Left ventricle myocardium superior (tissue), 1 donor: ENCODE results near the gene CYP2W1. TPM values are rescaled to one million over a fixed set of nuclear protein-coding genes. Genes with fewer than 3 reads are reported as not detected.

Source experiments
- ATAC-seq: fragments of 200-7000 bp; cut with Tn5 transposase; one replicate; pipeline ENCODE4 v1.9.1; 2020; ENCODE audit warnings: mild to moderate bottlenecking, moderate library complexity
- DNase-seq: peaks from one replicate; pipeline ENCODE4 v3.0.0-alpha.2; 2020
- intact Hi-C: fragments of 100-400 bp; cut with micrococcal nuclease; formaldehyde crosslinking; loops from one replicate; pipeline ENCODE4 v1.11.0; 2022
- total RNA-seq: library from RNA; stranded (reverse); fragmentation: NEBNext Ultra II Directional; extraction: Animal tissue kit (Norgen Biotek cat#: 25700); gene quantifications from one replicate; pipeline ENCODE4 v1.2.1, GENCODE V29; 2021
- donor health status: DM: no; HTN: yes; CAD: no; lungs with severe emphysema.

Gene CYP2W1
- total RNA-seq, 1 donor from 2014 or later = not detected

DNA sequence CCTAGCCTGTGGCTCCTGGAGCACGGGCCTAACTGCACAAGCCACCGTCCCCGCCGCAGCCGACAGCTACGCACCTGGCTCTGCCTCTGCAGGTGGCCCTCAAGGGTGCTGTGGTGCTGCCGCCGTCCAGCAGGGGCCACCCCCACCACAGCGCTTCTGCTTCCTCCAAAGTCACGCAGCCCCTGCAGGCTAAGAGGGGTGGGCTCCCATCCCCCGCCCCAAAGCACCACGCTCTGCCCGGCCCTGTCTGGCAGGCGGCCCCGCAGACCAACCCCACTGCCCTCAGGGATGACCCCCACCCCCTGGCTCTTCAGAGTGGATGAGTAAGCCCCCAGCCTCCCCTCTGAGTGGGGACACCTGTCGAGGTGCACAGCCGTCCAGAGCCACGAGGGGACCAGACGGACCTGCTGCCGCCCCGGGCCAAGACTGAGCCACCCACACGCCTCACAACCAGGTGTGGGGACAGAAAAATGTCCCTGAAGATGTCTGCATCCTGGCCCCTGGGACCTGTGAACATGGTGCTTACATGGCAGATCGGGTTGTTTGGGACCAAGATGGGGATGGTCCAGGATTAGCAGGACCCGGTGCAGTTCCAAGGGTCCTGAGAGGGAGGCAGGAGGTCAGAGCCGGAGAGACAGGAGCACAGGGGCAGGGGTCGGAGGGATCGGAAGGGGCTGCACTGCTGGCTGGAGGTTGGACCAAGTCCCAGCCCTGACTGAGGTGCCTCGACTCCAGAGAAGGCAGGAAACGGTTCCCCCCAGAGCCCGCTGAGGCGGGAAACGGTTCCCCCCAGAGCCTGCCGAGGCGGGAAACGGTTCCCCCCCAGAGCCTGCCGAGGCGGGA is 19.5 kb upstream of the CYP2W1 start:
- DNase-seq (peak; percentile 37), ATAC-seq (no peak)
- intact Hi-C loops = no loop called here

DNA sequence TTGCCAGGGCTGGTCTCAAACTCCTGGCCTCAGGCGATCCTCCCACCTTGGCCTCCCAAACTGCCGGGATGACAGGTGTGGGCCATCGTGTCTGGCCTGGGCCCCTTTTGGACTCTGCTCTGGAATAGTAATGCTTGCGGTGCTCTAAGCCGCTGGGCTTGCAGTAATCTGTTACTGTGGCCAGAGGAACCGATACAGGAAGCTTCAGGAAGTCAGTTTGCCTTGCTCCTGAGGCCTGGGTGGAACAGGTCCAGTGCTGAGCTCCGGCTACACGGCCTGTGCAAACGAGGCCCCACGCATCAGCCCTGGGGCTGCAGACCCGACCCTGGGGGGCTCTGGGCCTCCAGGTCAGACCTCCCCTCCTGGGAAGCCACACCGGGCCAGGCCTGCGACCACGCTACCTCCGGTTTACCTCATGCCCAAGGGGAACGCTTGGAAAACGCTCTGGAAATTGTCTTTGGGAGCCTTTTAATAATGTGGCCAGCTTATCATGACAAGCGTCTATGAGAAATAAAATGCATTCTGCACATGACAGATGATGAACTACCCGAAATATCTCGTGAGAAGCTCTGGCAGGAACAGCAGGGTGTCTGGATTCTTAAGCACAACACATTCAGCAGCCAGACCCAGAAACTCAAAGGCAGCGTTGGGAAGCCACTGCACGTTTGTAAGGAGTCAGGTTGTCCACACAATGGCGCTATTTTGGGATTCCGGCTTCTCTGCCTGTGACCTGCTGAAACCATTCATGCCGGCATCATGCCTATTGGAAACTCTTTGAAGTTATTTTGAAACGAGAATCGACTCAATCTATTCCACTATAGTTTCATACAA is 18.4 kb upstream of the CYP2W1 start:
- peak; percentile 78 for ATAC-seq
- peak; percentile 55 for DNase-seq
- intact Hi-C loops = no loop called here

DNA sequence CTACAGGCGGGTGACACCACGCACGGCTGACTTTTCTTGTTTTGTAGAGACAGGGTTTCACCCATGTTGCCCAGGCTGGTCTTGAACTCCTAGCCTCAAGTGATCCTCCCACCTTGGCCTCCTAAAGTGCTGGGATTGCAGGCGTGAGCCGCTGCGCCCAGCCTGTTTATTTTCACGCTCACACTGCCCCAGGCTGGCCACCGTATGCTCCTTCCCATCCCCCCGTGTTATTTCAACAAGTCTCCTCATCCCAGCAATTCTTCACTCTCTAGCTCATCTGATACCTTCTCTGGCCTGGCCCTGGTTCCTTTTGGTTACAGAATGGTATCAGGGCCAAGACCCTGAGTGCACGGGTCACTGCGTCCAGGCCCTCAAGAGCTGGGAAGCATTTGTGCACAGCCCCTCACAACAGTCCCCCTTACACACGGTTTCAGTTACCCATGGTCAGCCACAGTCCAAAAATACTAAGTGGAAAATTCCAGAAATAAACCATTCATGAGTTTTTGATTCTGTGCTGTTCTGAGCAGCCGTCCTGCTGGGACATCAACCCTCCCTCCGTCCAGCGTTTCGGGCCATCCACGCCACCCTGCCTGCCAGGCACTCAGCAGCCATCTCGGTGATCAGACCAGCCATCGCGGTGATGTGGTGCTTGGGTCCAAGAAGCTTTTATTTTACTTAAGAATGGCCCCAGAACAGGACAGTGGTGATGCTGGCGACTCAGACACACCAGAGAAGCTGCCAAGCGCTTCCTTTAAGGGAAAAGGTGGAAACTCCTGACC is 16.5 kb upstream of the CYP2W1 start:
- DNase-seq (peak; percentile 25), ATAC-seq (no peak)
- intact Hi-C loops = no loop called here

DNA sequence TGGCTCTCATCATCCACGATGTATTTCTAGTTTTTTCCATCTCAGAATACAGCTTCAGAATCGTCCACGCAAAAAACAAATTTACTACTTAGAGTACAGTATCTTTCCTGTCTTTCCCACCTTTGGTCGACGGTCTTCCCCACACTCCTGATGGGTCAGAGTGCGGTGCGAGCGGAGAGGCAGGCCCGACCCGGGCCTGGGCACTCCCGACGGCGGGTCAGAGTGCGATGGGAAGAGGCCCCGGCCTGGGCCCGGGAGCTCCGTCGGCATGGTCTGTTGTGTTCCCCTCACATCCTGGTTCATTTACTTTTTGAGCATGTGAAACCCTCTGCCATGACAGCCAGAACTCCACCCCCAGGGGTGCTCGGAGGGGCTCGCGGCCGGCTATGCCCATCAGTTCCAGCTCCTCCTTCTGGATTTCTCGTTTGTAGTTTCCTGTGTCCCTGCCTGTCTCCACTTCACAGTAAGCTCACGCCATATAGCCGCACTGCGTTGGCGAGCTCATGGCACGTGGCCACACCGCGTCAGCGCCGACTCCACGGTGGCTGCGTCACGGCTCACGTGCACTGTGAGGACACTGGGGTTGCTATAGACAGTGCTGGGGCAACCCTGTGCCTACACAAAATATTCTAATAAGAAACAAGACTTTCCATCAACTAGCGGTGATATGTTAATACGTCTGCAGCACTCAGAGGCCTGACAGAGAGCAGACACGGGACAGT is 15.5 kb upstream of the CYP2W1 start:
- DNase-seq (no peak), ATAC-seq (no peak)
- intact Hi-C loops = no loop called here

DNA sequence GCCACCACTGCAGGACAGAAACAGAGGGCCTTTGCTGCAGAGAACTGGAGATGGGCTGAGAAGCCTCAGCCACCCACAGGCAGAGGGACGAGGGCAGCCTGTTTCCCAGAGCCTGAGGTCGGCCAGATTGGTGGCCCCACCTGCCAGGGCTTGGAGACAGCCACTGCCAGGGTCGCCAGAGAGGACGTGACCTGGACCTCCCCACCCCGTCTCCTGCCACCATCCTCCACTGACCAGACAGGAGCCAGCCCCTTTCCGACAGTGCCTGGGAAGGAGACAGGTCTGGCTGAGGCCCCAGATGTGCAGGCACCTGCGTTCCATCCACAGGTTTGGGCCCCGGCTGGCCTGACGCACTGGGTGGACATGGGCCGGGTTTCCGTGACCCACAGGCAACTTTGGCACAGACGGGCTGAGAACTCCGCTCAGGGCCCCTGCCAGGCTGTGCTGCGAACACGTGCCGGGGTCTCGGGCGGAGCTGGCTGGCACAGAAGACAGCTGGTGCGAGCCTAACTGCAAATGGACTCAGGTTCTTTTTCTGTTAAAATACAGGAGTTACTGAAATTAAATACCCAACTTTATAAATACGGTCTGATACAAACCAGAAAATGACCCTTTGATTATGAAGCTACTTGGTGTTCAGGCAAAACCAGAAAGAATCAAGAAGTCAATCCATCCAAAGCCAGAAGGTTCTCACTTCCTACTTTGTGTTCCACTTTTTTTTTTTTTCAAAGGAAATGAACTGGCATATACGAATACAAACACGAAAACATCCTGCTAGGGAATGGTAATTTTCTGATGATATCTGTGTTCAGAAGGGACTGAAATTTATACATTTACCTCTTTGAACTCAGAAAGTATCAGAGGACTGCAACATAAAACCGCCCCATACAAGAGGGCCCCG is 14.5 kb upstream of the CYP2W1 start:
- ATAC-seq (no peak), DNase-seq (no peak)
- intact Hi-C loops = no loop called here

DNA sequence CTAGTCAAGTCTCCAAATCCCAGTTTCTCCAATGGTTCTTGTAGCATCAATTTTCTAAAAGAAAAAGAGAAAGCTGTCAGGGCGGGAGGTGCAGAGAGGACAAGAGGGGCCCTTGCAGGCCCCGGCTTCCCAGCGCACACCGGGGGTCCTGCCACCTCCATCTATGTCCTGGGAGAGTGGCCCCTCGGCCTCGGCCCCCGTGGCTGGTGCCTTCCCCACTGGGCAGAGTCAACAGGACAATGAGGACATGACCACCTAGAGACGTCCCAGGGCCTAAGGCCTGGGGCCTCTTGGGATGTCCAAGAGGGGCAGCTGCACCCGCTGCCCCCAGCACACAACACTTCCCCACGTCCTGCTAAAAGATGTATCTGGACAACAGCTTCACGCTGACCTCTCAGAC is 13.6 kb upstream of the CYP2W1 start:
- DNase-seq = no peak
- intact Hi-C loops = no loop called here
- ATAC-seq = no peak

DNA sequence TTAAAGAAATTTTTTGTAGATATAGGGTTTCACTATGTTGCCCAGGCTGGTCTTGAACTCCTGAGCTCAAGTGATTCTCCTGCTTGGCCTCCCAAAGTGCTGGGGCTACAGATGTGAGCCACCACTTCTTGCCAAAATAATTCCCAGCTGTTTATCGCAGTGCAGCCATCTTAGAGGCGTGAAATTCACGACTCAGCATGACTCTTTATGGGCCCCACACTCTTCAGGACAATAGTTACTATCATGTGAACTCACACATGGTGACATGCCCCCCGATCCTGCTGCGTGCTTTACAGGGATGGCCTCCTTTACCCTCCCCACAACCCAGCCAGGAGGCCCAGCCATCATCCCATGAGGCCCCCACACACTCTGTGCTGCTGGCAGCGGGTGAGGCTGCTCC is 12.2 kb upstream of the CYP2W1 start:
- DNase-seq = no peak
- ATAC-seq = no peak
- intact Hi-C loops = no loop called here

DNA sequence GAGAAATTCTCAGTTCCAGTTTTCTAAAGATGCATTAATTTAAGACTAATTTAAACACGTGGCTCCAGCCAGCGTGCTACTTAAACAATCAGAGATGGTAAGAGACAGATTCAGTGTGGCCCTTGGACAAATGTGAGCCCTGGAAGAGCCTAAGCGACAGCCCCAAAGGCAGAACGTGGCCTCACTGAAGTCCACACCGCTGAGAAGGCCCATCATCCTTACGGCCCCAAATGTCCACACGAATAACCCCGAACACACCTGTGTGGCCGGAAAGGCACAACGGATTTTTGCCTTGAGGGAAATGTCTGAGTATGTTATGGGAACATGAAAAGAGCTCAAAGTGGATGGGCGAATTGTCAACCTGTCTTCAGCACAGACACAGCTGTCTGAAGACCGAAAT is 10.9 kb upstream of the CYP2W1 start:
- intact Hi-C loops = no loop called here

DNA sequence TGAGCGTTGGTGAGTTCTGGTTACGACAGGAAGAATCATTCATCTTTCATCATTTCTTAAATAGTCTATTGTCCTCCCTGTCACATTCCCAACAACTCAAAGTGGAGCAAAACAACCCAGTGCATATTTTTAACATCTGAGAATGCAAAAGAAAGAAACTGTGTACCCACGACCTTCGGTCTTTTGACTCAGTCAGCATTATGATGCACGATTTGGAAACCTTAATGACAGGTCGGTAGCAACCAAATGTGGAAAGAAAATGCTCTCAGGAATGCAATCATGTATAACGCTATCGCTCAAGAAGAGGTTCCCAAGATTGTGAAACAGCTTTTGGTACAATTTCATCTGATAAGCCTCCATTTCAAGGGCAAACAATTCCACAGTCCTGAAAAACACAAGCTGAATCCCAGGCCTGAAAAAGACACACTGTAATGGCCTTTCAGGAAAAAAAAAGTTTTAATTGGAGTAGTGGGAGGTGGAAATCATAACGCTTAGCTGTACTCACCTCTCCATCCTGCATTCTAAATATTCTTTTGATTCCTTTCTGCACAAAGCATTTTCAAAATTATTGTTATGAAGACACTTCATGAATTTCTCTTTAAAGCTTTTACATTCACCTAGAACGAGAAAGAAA is 10.2 kb upstream of the CYP2W1 start:
- ATAC-seq = no peak
- intact Hi-C loops = no loop called here
- no peak for DNase-seq

More for the DNA sequence above, 10.9 kb upstream of the CYP2W1 start:
- DNase-seq (no peak), ATAC-seq (no peak)

DNA sequence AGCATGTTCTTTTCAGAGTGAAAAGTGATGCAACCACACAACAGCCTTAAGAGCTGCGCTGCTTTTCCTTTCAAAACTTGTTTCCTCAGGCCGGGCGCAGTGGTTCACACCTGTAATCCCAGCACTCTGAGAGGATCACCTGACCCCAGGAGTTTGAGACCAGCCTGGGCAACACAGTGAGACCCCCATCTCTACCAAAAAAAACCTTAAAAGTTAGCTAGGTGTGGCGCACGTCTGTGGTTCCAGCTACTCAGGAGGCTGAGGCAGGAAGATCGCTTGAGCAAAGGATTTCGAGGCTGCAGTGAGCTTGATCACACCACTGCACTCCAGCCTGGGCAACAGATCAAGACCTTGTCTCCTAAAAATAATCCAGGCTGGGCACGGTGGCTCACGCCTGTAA is 9.7 kb upstream of the CYP2W1 start:
- ATAC-seq (no peak), DNase-seq (no peak)
- intact Hi-C loops = no loop called here

DNA sequence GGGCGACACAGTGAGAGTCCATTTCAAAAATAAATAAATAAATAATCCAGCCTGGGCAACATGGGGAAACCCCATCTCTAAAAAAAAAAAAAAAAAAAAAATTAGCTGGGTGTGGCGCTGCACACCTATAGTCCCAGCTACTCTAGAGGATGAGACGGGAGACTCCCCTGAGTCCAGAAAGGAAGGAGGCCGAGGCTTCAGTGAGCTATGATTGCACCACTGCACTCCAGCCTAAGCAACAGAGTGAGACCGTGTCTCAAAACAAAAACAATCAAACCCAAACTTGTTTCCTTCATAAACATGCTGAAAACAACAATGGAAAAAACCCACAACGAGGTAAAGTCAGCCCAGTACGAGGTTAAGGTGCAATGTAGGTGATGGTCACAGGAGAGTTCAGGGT is 8.8 kb upstream of the CYP2W1 start:
- no peak for DNase-seq
- no peak for ATAC-seq
- intact Hi-C loops = no loop called here

DNA sequence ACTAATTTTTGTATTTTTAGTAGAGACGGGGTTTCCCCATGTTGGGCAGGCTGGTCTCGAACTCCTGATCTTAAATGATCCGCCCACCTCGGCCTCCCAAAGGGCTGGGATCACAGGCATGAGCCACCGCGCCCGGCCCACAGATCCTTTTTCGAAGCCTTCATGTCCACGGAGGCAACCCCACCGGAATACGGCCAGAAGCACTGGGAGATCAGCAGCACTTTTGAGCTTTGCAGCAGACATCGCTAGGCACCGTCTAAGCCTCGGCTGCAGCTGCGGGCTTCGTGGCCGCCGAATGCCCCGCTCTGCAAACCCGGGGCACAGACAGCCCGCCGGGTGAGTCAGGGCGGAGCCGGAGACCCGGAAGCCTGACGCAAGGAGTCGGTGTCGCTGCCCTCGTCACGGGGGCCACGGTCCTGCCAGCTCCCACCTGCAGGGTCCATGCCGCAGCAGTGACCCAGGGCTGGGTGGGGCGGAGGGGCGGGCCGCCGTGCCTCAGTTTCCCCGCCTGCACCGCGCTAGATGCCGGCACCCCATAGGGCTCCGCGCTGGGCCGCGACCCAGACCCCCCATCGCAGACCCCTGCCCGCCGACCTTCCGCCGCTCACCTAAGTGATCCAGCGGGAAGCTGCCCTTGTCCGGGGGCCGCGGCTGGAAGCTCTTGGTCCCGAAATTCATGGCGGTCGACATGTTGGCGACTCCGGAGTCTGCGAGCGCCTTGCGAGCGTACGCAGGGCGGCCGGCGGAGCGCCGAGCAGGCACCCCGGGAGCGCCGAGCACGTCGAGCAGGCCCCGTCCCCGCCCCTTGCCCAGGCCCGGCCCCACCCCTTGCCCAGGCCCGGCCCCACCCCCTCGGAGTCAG is 7.9 kb upstream of the CYP2W1 start, which contains the start of gene COX19:
Gene COX19 (minus strand): TSS at position 730 of the 862 bp plus-strand sequence. CDS start 40 bp downstream, at position 690.
- DNase-seq = peak; percentile 95
- intact Hi-C loops = no loop called here
- ATAC-seq = peak; percentile 97

DNA sequence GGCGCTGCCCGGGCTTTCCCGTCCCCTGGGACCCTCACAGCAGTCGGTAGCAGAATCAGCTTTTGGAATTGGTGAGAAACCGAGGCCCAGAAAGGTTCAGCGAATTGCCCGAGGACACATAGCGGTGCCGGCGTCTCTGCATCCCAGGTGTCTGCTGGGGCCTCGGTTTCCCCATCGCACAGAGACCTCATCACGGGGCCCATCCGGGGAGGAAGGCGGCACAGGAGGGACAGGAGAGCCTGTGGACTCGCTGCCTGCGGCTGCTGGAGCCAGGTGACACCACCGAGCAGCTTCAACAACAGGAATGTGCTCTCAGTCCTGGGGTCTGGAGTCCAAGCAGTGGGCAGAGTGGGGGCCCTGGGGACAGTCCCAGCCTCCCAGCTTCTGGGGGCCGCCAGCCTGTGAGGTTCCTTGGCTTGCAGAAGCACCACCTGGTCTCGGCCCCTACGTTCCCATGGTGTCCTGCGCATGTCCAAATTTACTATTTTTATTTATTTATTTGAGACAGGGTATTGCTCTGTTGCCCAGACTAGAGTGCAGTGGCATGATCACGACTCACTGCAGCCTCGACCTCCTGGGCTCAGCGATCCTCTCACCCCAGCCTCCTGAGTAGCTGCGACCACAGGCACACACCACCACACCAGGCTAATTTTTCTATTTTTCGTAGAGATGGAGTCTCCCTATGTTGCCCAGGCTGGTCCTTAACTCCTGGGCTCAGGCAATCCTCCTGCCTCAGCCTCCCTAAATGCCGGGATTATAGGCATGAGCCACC is 7.1 kb upstream of the CYP2W1 start:
- DNase-seq (no peak), ATAC-seq (no peak)
- intact Hi-C loops = no loop called here

DNA sequence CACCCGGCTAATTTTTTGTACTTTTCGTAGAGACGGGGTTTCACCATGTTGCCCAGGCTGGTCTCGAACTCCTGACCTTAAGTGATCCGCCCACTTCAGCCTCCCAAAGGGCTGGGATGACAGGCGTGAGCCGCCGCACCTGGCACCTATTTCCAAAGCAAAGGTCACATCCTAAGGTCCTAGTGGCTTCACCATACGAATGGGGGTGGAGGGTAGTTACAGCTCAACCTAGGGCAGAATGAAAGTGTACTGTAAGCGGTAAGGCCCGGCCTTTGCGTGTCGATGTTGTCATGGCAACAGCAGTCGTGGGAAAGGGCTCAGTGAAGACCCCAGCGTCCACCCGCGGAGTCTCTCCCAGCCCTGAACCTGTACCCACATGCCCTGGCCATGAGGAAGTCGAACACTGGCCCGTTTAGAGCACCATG is 6.1 kb upstream of the CYP2W1 start:
- no peak for ATAC-seq
- DNase-seq = no peak
- intact Hi-C loops = no loop called here

DNA sequence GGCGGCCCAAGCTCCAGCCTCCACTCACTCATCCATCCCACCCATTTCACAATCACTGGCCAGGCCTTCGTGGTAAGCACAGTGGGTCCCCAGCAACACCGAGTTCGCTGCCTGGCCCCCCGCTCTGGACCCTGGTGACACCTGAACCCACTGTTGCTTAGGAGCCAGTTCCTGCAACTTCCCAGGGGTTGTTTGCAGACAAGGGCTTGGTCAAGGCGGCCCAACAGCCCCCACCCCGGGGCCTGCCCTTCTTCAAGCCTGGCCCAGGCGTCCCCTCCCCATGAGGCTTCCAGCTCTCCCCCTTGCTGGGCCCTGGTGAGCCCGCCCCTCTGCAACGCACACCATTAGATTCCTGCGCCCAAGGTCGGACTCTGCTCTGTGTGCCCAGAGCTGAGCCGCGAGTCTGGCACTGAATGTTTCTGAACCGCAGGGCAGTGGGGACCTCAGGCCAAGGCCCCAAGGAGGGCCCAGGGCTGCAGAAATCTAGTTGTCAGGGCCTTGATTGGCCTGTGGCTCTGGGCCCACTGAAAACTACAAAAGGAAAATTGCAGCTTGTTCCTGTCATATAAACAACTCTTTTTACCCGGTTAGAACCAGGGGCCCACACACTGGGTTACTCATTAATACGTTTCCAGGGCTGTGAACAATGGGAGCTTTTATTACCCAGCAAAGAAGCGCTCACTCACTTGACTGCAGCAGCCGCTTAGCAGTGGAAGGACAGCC is 5.5 kb upstream of the CYP2W1 start:
- DNase-seq (no peak), ATAC-seq (no peak)
- intact Hi-C loops = no loop called here
